GM12878 (cell line): ENCODE data around the gene ASTL. TPM values are rescaled to one million over a fixed set of nuclear protein-coding genes. Genes with fewer than 3 reads are reported as not detected.
"Not testable (repeated sequence)": the region's sequence is repeated elsewhere in the genome, so short reads cannot be mapped to it uniquely, and the experiment has no call there.

Source experiments
- ATAC-seq: fragments of 200-7000 bp; cut with Tn5 transposase; 3 replicates; pipeline ENCODE4 v1.9.1; 2020; ENCODE audit warnings: mild to moderate bottlenecking, moderate library complexity
- BruUV-seq: library from RNA; stranded (reverse); fragments of 400-500 nt; replicated peaks from 2 replicates; lab custom pipeline; 2021; lab: Mats Ljungman, UMichigan
- CTCF ChIA-PET: fragments of 300-600 bp; sonication (Branson Sonifier 250); formaldehyde crosslinking; extraction: SDS; loops from one replicate; lab custom pipeline; 2021; ENCODE audit warnings: inconsistent platforms; lab: Yijun Ruan, JAX
- POLR2A ChIA-PET: fragments of 350-600 bp; formaldehyde crosslinking; extraction: SDS; loops from one replicate; lab custom pipeline; 2021; ENCODE audit warnings: inconsistent platforms; lab: Charles Lee
- RAD21 ChIA-PET: fragments of 300-600 bp; sonication (Branson Sonifier 250); formaldehyde crosslinking; loops from one replicate; lab custom pipeline; 2023; ENCODE audit warnings: antibody characterized with exemption; ENCODE audit not compliant: unreplicated experiment; lab: Charles Lee
- SMC1A ChIA-PET: fragments of 300-600 bp; sonication (Branson Sonifier 250); formaldehyde crosslinking; loops from one replicate; lab custom pipeline; 2023; ENCODE audit not compliant: unreplicated experiment, uncharacterized antibody; lab: Charles Lee
- DNase-seq: peaks from one replicate; pipeline ENCODE4 v3.0.0-alpha.2; 2011; ENCODE audit warnings: low read depth, low spot score
- FAIRE-seq: peaks from 3 replicates; lab custom pipeline; 2011; peaks lifted over from hg19 to GRCh38; lab: Jason Lieb, UNC
- H2AFZ ChIP-seq: 2 replicates; pipeline ENCODE4 v1.6.0; 2011; ENCODE audit warnings: low read depth, low read length, control low read depth; ENCODE audit not compliant: control insufficient read depth
- H3K27ac ChIP-seq: 2 replicates; pipeline ENCODE4 v1.5.1; 2011; ENCODE audit warnings: control low read depth; ENCODE audit not compliant: control insufficient read depth, insufficient read depth
- H3K27me3 ChIP-seq, 2 experiments: replicated peaks in 1 of 2; 2 replicates each; pipeline versions ENCODE4 v1.6.0 to v1.6.1; 2011; ENCODE audit warnings: low read length in 1 of 2; ENCODE audit not compliant: control insufficient read depth in 2 of 2, insufficient read depth in 2 of 2
- H3K36me3 ChIP-seq, 2 experiments: 2 replicates each; pipeline ENCODE4 v1.5.1; 2011; ENCODE audit warnings: low read length in 1 of 2; ENCODE audit not compliant: control insufficient read depth in 2 of 2, insufficient read depth in 2 of 2
- H3K4me1 ChIP-seq: 2 replicates; pipeline ENCODE4 v1.6.1; 2011; ENCODE audit warnings: mild to moderate bottlenecking, low read length, moderate library complexity, mixed read lengths; ENCODE audit not compliant: control insufficient read depth, insufficient read depth
- H3K4me2 ChIP-seq: 2 replicates; pipeline ENCODE4 v1.6.0; 2011; ENCODE audit warnings: control low read depth; ENCODE audit not compliant: control insufficient read depth, insufficient read depth
- H3K4me3 ChIP-seq: fragments of 200-600 bp; sonication (generic); 2 replicates; pipeline ENCODE4 v1.5.1; 2016
- H3K79me2 ChIP-seq: 2 replicates; pipeline ENCODE4 v1.6.0; 2011; ENCODE audit warnings: low read length; ENCODE audit not compliant: control insufficient read depth, insufficient read depth
- H3K9ac ChIP-seq: 2 replicates; pipeline ENCODE4 v1.8.0; 2011; ENCODE audit warnings: low read length, control low read depth, mixed read lengths; ENCODE audit not compliant: control insufficient read depth, insufficient read depth
- H3K9me3 ChIP-seq: replicated peaks from 3 replicates; pipeline ENCODE4 v1.5.1; 2011; ENCODE audit warnings: mild to moderate bottlenecking, low read length; ENCODE audit not compliant: control insufficient read depth, insufficient read depth
- H4K20me1 ChIP-seq: 2 replicates; pipeline ENCODE4 v1.6.0; 2011; ENCODE audit not compliant: control insufficient read depth, insufficient read depth
- BACH1 ChIP-seq: fragments of 450-650 bp; IDR thresholded peaks from 2 replicates; pipeline ENCODE4 v1.6.1; 2017; ENCODE audit warnings: mild to moderate bottlenecking, borderline replicate concordance
- BHLHE40 ChIP-seq, 2 experiments: fragments of 450-650 bp in 1 of 2; IDR thresholded peaks; 2 replicates each; pipeline ENCODE4 v1.6.1; 2011 to 2017; ENCODE audit warnings: low read depth in 2 of 2, borderline replicate concordance in 1 of 2, improper control_type of control experiment in 1 of 2, low read length in 1 of 2, mild to moderate bottlenecking in 1 of 2
- BMI1 ChIP-seq: fragments of 450-650 bp; IDR thresholded peaks from 2 replicates; pipeline ENCODE4 v1.6.1; 2016; ENCODE audit warnings: mild to moderate bottlenecking, moderate library complexity, borderline replicate concordance
- EP300 ChIP-seq, 2 experiments: fragments of 150-350 bp in 1 of 2; IDR thresholded peaks; 2 replicates each; pipeline ENCODE4 v1.6.1; 2011 to 2012; ENCODE audit warnings: low read depth in 2 of 2, low read length in 2 of 2, borderline replicate concordance in 1 of 2, improper control_type of control experiment in 1 of 2, inconsistent platforms in 1 of 2; ENCODE audit not compliant: control insufficient read depth in 1 of 2
- HDGF ChIP-seq: fragments of 450-650 bp; IDR thresholded peaks from 2 replicates; pipeline ENCODE4 v1.6.1; 2016; ENCODE audit warnings: antibody characterized with exemption
- SMAD5 ChIP-seq: IDR thresholded peaks from 2 replicates; pipeline ENCODE4 v1.6.1; 2016; ENCODE audit warnings: antibody characterized with exemption, low read depth
- TCF12 ChIP-seq: IDR thresholded peaks from 2 replicates; pipeline ENCODE4 v1.6.1; 2011; ENCODE audit warnings: low read depth, mild to moderate bottlenecking, low read length
- WGBS: methylation state at CpG from one replicate; pipeline ENCODE4 v1.1.6; 2016; ENCODE audit warnings: low lambda C conversion rate; ENCODE audit not compliant: insufficient replicate concordance, insufficient coverage; ENCODE audit errors: missing lambda C conversion rate; 5-methylcytosine and 5-hydroxymethylcytosine counted together
- in situ Hi-C: fragments of 300-500 bp; cut with MboI; formaldehyde crosslinking; loops from 9 replicates; pipeline ENCODE4 v1.14.3; 2018; ENCODE audit warnings: mixed read lengths
- intact Hi-C: fragments of 100-400 bp; cut with micrococcal nuclease; formaldehyde crosslinking; loops from one replicate; pipeline ENCODE4 v1.14.2; 2022; ENCODE audit not compliant: unreplicated experiment
- polyA plus RNA-seq, 11 experiments: library from polyadenylated mRNA; depleted of rRNA in 4 of 11; unstranded in 6 of 11; stranded (reverse) in 5 of 11; fragments of >200 nt; fragmentation: Nextera tagmentation in 4 of 11; fragmentation: Illumina TruSeq in 1 of 11; extraction: Ambion mirVana in 4 of 11; extraction: Trizol in 1 of 11; gene quantifications; 1 replicate in 1 of 11; 2 replicates in 10 of 11; pipeline versions ENCODE4 v1.2.1 to v1.2.3, GENCODE V29; 2011 to 2016; ENCODE audit warnings: inconsistent platforms in 2 of 11, missing spikeins in 2 of 11, low read depth in 1 of 11
- total RNA-seq, 4 experiments: library from RNA; depleted of rRNA in 3 of 4; stranded (reverse); fragments of >200 nt in 3 of 4; fragmentation: Illumina TruSeq in 1 of 4; extraction: Trizol in 1 of 4; gene quantifications; 2 replicates each; pipeline versions ENCODE4 v1.2.1 to v1.2.3, GENCODE V29; 2013 to 2021
- TF ChIP-seq, protein P1 (sequence below): IDR thresholded peaks from 2 replicates; pipeline ENCODE4 v1.6.1; 2011; ENCODE audit warnings: mild to moderate bottlenecking, low read depth, low read length, moderate library complexity; ENCODE audit not compliant: insufficient replicate concordance
- TF ChIP-seq, protein P2 (sequence below): fragments of 450-650 bp; IDR thresholded peaks from 2 replicates; pipeline ENCODE4 v1.6.1; 2016; ENCODE audit warnings: mild to moderate bottlenecking

The ASTL gene
- total and polyA plus RNA-seq, 10 of the 15 experiments (the other 5 are each of a cell fraction or from before 2014, with no cell fraction given): 0.18 to 1.0 (median 0.38) TPM; not detected in 4

DNA sequence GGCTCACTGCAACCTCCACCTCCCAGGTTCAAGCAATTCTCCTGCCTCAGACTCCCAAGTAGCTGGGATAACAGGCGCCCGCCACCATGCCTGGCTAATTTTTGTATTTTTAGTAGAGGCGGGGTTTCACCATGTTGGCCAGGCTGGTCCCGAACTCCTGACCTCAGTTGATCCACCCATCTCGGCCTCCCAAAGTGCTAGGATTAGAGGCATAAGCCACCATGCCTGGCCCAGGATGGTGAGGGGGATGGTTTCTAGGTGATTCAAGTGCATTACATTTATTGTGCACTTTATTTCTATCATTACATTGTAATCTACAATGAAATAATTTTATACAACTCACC lies 3.3 kb upstream of the ASTL start:
- RAD21 ChIA-PET: interaction anchor here (1.8 to 18.1 kb wide), 5 partner anchors 16 to 120 kb away, joined by 4 to 463 read pairs (median 34); partner anchors contain the start of gene STARD7
- WGBS: 47% methylated on average over 5 of the region's 5 CpGs
- POLR2A ChIA-PET: interaction anchor here (1.4 to 9.5 kb wide), 5 partner anchors 17 to 67 kb away, joined by 4 to 161 read pairs (median 14); partner anchors contain the start of gene STARD7
- in situ Hi-C loops: loop anchor here (5.0 kb wide), 2 partner anchors 36 to 121 kb away; no protein-coding TSS in a partner anchor
- BruUV-seq, FAIRE-seq, DNase-seq, ATAC-seq, H3K36me3 ChIP-seq, H3K4me3 ChIP-seq, H3K27me3 ChIP-seq, H4K20me1 ChIP-seq, H3K27ac ChIP-seq, H3K9ac ChIP-seq, H2AFZ ChIP-seq, H3K9me3 ChIP-seq, intact Hi-C loops: not testable (repeated sequence)
- Histone ChIP-seq H3K4me1 (peaks cover 24% of the 10 kb centered on the region), H3K4me2 (peak overlapping the region; percentile 95; the same call in 1 of the 2 replicates), H3K79me2 (peaks cover 29% of the 10 kb centered on the region)
- 0 out of 4 replicates have a peak, but pooled peaks of 1 of the 2 experiments have one; percentile 1 for TF ChIP-seq EP300 (IDR thresholded peaks at IDR 0.05; ENCODE audit: borderline replicate concordance in 1 of 2, control insufficient read depth in 1 of 2, low read depth in 2 of 2, low read length in 2 of 2)
- CTCF ChIA-PET: interaction anchor here (0.8 to 14.4 kb wide), 15 partner anchors 11 to 179 kb away, joined by 3 to 535 read pairs (median 6); no protein-coding TSS in a partner anchor
- SMC1A ChIA-PET: interaction anchor here (1.0 to 14.4 kb wide), 7 partner anchors 17 to 92 kb away, joined by 3 to 338 read pairs (median 7); no protein-coding TSS in a partner anchor

DNA sequence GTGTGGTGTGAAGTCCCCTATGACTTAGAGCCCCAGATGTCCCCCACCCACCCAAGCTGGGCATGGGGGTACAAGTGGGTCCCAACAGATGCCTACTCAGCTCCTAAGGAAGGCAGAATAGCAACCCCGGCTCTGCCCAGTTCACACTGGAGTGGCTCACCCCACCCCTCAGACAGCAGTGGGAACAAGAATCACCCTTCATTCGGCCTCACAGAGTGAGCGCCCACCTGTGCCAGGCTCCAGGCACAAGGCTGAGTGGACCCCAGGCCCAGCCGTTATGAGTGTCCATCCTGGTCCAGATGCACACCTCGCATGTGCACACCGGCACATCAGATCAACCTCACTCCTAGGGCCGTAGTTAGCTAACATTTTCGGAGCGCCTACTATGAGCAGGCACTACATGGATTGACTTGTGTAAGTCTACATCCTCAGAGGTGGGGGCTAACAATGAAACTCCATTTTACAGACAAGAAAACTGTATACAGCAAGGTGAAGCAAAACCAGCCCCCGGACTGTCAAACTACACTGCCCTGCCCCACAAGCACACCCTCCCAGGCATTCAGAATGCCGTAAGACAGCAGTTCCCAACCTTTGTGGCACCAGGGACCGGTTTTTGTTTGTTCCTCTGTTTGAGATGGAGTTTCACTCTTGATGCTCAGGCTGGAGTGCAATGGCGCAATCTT lies 2.8 kb upstream of the ASTL start:
- Histone ChIP-seq H3K4me3 (no peak overlapping the region), H3K79me2 (peaks cover 29% of the 10 kb centered on the region), H3K4me2 (no peak overlapping the region), H2AFZ (no peak overlapping the region), H4K20me1 (no peaks in the 10 kb centered on the region), H3K36me3 (peaks cover 7% of the 10 kb centered on the region in 2 experiments; a peak in 2 of 4 replicates), H3K27me3 (no peaks in the 10 kb centered on the region; a peak in 1 of 4 replicates), H3K27ac (no peak overlapping the region), H3K4me1 (peaks cover 19% of the 10 kb centered on the region), H3K9me3 (no peaks in the 10 kb centered on the region), H3K9ac (no peak overlapping the region)
- DNase-seq (no peak), FAIRE-seq (no peak), ATAC-seq (no peak)
- intact Hi-C loops (no loop called here), in situ Hi-C loops (loop anchor here (5.0 kb wide), 2 partner anchors 36 to 121 kb away; no protein-coding TSS in a partner anchor)
- ChIA-PET RAD21 (interaction anchor here (0.6 to 18.1 kb wide), 7 partner anchors 11 to 120 kb away, joined by 3 to 463 read pairs (median 9); partner anchors contain the start of gene STARD7), SMC1A (interaction anchor here (0.8 to 14.4 kb wide), 9 partner anchors 10 to 93 kb away, joined by 3 to 338 read pairs (median 5); no protein-coding TSS in a partner anchor), POLR2A (interaction anchor here (1.2 to 9.5 kb wide), 5 partner anchors 17 to 67 kb away, joined by 4 to 161 read pairs (median 15); partner anchors contain the start of gene STARD7), CTCF (interaction anchor here (0.8 to 14.4 kb wide), 19 partner anchors 10 to 148 kb away, joined by 3 to 535 read pairs (median 6); no protein-coding TSS in a partner anchor)
- WGBS: 81% methylated on average over 13 of the region's 13 CpGs
- no TSS peak for BruUV-seq
- TF ChIP-seq, protein P1, sequence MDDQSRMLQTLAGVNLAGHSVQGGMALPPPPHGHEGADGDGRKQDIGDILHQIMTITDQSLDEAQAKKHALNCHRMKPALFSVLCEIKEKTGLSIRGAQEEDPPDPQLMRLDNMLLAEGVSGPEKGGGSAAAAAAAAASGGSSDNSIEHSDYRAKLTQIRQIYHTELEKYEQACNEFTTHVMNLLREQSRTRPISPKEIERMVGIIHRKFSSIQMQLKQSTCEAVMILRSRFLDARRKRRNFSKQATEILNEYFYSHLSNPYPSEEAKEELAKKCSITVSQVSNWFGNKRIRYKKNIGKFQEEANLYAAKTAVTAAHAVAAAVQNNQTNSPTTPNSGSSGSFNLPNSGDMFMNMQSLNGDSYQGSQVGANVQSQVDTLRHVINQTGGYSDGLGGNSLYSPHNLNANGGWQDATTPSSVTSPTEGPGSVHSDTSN: peak; percentile 18
- TF ChIP-seq, protein P2, sequence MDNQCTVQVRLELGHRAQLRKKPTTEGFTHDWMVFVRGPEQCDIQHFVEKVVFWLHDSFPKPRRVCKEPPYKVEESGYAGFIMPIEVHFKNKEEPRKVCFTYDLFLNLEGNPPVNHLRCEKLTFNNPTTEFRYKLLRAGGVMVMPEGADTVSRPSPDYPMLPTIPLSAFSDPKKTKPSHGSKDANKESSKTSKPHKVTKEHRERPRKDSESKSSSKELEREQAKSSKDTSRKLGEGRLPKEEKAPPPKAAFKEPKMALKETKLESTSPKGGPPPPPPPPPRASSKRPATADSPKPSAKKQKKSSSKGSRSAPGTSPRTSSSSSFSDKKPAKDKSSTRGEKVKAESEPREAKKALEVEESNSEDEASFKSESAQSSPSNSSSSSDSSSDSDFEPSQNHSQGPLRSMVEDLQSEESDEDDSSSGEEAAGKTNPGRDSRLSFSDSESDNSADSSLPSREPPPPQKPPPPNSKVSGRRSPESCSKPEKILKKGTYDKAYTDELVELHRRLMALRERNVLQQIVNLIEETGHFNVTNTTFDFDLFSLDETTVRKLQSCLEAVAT: peak; percentile 14; the same call in 1 of the 2 replicates
- TF ChIP-seq SMAD5 (0 out of 2 replicates have a peak, but pooled peaks have one; percentile 85), BACH1 (peak; percentile 74), BMI1 (peak; percentile 48; the same call in 1 of the 2 replicates), TCF12 (no peak), BHLHE40 (IDR thresholded peaks at IDR 0.05; ENCODE audit: borderline replicate concordance in 1 of 2, low read depth in 2 of 2, low read length in 1 of 2) (peak in 1 of 2 experiments; percentile 21; a peak in 1 of 4 replicates), HDGF (no peak)
